Gastroesophageal sphincter (tissue), 4 donors: ENCODE results near the gene CHST11. TPM values are rescaled to one million over a fixed set of nuclear protein-coding genes. Genes with fewer than 3 reads are reported as not detected.
A peak's percentile ranks its signal among the peaks of the same experiment; 100 is the strongest.

Experiments
- ATAC-seq: fragments of 150-250 bp; one replicate; pipeline ENCODE4 v1.9.1; 2016; ENCODE audit warnings: mild to moderate bottlenecking, moderate library complexity
- H3K27ac ChIP-seq, 4 donors: fragments of 200-600 bp; sonication (generic) in 3 of 4; 1 replicate in 3 of 4; 2 replicates in 1 of 4; pipeline ENCODE4 v1.5.1; 2016 to 2019
- H3K27me3 ChIP-seq: fragments of 200-600 bp; sonication (generic); one replicate; pipeline ENCODE4 v1.5.1; 2019
- H3K36me3 ChIP-seq, 2 donors: fragments of 200-600 bp; sonication (generic); one replicate each; pipeline ENCODE4 v1.5.1; 2019; ENCODE audit warnings: control low read depth in 1 of 2
- H3K4me1 ChIP-seq, 3 donors: fragments of 200-600 bp; sonication (generic); 1 replicate in 2 of 3; 2 replicates in 1 of 3; pipeline ENCODE4 v1.5.1; 2016 to 2019; ENCODE audit warnings: control low read depth in 2 of 3
- H3K4me3 ChIP-seq, 2 donors: fragments of 200-600 bp; sonication (generic); one replicate each; pipeline ENCODE4 v1.5.1; 2019; ENCODE audit warnings: mild to moderate bottlenecking in 1 of 2, moderate library complexity in 1 of 2
- H3K9me3 ChIP-seq, 3 donors: fragments of 200-600 bp; sonication (generic); one replicate each; pipeline ENCODE4 v1.5.1; 2017 to 2019; ENCODE audit warnings: control low read depth in 2 of 3
- CTCF ChIP-seq, 4 experiments: fragments of 200-600 bp in 2 of 4; fragments of 450-650 bp in 2 of 4; sonication (generic) in 1 of 4; IDR thresholded peaks; one replicate each; pipeline ENCODE4 v1.5.1; 2017 to 2019; ENCODE audit warnings: antibody characterized with exemption in 4 of 4, mild to moderate bottlenecking in 2 of 4, moderate library complexity in 2 of 4
- EP300 ChIP-seq: sonication (generic); formaldehyde crosslinking; IDR thresholded peaks from one replicate; pipeline ENCODE4 v1.6.1; 2017; ENCODE audit warnings: antibody characterized with exemption, mild to moderate bottlenecking
- POLR2A ChIP-seq, 2 donors: fragments of 450-650 bp; IDR thresholded peaks; one replicate each; pipeline ENCODE4 v1.6.1; 2017; ENCODE audit warnings: antibody characterized with exemption in 2 of 2, mild to moderate bottlenecking in 2 of 2, moderate library complexity in 1 of 2
- POLR2AphosphoS5 ChIP-seq: sonication (generic); formaldehyde crosslinking; IDR thresholded peaks from one replicate; pipeline ENCODE4 v1.6.1; 2017; ENCODE audit warnings: antibody characterized with exemption
- WGBS, 2 donors: methylation state at CpG; one replicate each; pipeline ENCODE4 v1.1.5; 2018; ENCODE audit warnings: low coverage in 1 of 2; 5-methylcytosine and 5-hydroxymethylcytosine counted together
- total RNA-seq, 4 donors: library from RNA; depleted of rRNA; stranded (reverse); fragments of >200 nt; gene quantifications; one replicate each; pipeline ENCODE4 v1.1.0, GENCODE V29; 2016

Gene CHST11
- total RNA-seq, 4 donors from 2014 or later, result 4.3 to 15.6 (median 11.0) TPM

- ATAC-seq, result no peak
- H3K4me3 ChIP-seq, result no peak overlapping the region
- no peaks in the 10 kb centered on the region for H3K27me3 ChIP-seq
- TF ChIP-seq POLR2AphosphoS5 (no peak), CTCF (IDR thresholded peaks at IDR 0.05) (no peak), POLR2A (IDR thresholded peaks at IDR 0.05) (no peak), EP300 (no peak)
- no peaks in the 10 kb centered on the region for H3K9me3 ChIP-seq
- H3K27ac ChIP-seq, result no peak overlapping the region
- H3K36me3 ChIP-seq, result no peaks in the 10 kb centered on the region
- peaks cover 0 to 21% (median 7%) of the 10 kb centered on the region in 3 donors for H3K4me1 ChIP-seq
- 78 to 100% methylated on average over 3 of the region's 3 CpGs for WGBS, 2 donors
These were observed 236.7 kb downstream of the CHST11 start for GRCh38 chr12:104693493-104693892.

DNA sequence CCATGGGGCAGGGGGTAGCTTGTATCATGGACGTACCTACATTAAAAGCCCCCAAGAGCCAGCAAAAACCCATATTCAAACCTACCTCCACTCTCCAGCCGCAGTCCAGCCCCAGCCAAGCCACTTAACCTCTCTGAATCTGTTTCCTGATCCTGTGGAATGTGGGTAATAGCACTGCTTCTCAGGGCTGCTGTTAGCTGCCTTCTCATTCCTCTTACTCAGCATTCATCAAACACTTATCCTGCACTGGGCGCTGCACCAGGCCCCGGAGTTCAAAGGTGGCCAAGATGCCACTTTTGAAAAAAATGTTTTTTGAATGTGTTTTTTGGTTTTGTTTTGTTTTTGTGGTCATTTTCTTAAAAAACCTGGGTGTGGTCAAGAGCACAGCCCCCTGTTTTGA, 237.4 kb downstream of the CHST11 start:
- Histone ChIP-seq H3K27me3 (no peaks in the 10 kb centered on the region), H3K4me3 (no peak overlapping the region), H3K4me1 (peaks cover 0 to 21% (median 7%) of the 10 kb centered on the region in 3 donors), H3K9me3 (no peaks in the 10 kb centered on the region), H3K27ac (no peak overlapping the region), H3K36me3 (no peaks in the 10 kb centered on the region)
- 69 to 100% methylated on average over 1 to 3 of the region's 4 CpGs for WGBS, 2 donors
- no peak for ATAC-seq
- no peak for TF ChIP-seq POLR2AphosphoS5
- TF ChIP-seq POLR2A (IDR thresholded peaks at IDR 0.05), result no peak
- TF ChIP-seq EP300, result no peak
- no peak for TF ChIP-seq CTCF (IDR thresholded peaks at IDR 0.05)

DNA sequence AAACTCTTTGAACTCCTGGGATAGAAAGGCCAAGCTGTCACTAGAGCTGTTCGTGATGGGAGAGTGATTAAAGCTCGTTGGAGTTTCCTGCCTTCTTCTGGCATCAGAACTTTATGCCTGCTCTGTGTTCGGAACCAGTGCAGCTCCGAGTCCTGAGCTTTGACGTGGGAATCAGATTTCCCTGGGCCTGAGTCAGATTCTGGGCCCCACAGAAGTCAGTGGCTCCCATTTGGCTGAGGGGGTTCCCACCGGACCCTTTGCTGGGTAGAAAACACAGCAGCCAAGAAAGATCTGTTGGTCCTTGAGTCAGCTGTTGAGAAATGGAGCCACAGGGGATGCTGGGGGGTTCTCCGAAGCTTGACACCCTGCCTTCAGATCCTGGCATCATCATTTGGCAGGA, 238.0 kb downstream of the CHST11 start:
- no peak overlapping the region for H3K27ac ChIP-seq
- WGBS, 2 donors, result 40 to 60% methylated on average over 2 to 6 of the region's 7 CpGs
- no peaks in the 10 kb centered on the region for H3K27me3 ChIP-seq
- ATAC-seq, result peak; percentile 65
- no peaks in the 10 kb centered on the region for H3K36me3 ChIP-seq
- peaks cover 0 to 21% (median 7%) of the 10 kb centered on the region in 3 donors for H3K4me1 ChIP-seq
- H3K9me3 ChIP-seq, result no peaks in the 10 kb centered on the region
- H3K4me3 ChIP-seq, result no peak overlapping the region
- TF ChIP-seq CTCF (IDR thresholded peaks at IDR 0.05) (no peak), POLR2AphosphoS5 (no peak), POLR2A (IDR thresholded peaks at IDR 0.05) (no peak), EP300 (no peak)

GRCh38 chr12:104695453-104696148, 238.9 kb downstream of the CHST11 start:
- no peak overlapping the region for H3K27ac ChIP-seq
- no peaks in the 10 kb centered on the region for H3K9me3 ChIP-seq
- H3K27me3 ChIP-seq, result no peaks in the 10 kb centered on the region
- 24 to 61% methylated on average over 4 to 6 of the region's 12 CpGs for WGBS, 2 donors
- TF ChIP-seq CTCF (IDR thresholded peaks at IDR 0.05) (no peak), EP300 (no peak), POLR2A (IDR thresholded peaks at IDR 0.05) (no peak), POLR2AphosphoS5 (peak; percentile 47)
- peak; percentile 38 for ATAC-seq
- H3K36me3 ChIP-seq, result no peaks in the 10 kb centered on the region
- H3K4me3 ChIP-seq, result no peak overlapping the region
- peaks cover 0 to 21% (median 7%) of the 10 kb centered on the region in 3 donors for H3K4me1 ChIP-seq

GRCh38 chr12:104697186-104697585, 240.4 kb downstream of the CHST11 start:
- Histone ChIP-seq H3K27ac (no peak overlapping the region), H3K9me3 (no peaks in the 10 kb centered on the region), H3K36me3 (no peaks in the 10 kb centered on the region), H3K4me1 (peaks cover 0 to 21% (median 7%) of the 10 kb centered on the region in 3 donors), H3K4me3 (no peak overlapping the region), H3K27me3 (no peaks in the 10 kb centered on the region)
- no peak for TF ChIP-seq POLR2AphosphoS5
- TF ChIP-seq EP300, result no peak
- TF ChIP-seq POLR2A (IDR thresholded peaks at IDR 0.05), result no peak
- no peak for TF ChIP-seq CTCF (IDR thresholded peaks at IDR 0.05)
- ATAC-seq, result no peak
- 92 to 94% methylated on average over 7 of the region's 7 CpGs for WGBS, 2 donors
